ENCODE measurements around the gene PDCD11. TPM values are rescaled to one million over a fixed set of nuclear protein-coding genes. Genes with fewer than 3 reads are reported as not detected.

The PDCD11 gene
- total RNA-seq, 1 donor from 2014 or later = 38.7 TPM

- TF ChIP-seq CTCF (IDR thresholded peaks at IDR 0.05; ENCODE audit: insufficient read depth, low read length, severe bottlenecking) = no peak
- FAIRE-seq = no peak
- H3K4me3 ChIP-seq (ENCODE audit: low read depth, low read length) = no peak within 1 kb of the TSS
- no peaks in the 10 kb centered on the region for H3K36me3 ChIP-seq (ENCODE audit: control insufficient read depth, insufficient read depth, low read length)
- DNase-seq (ENCODE audit: low read depth) = no peak
- no peaks in the 10 kb centered on the region for H3K27me3 ChIP-seq (ENCODE audit: control insufficient read depth, insufficient read depth, low read length)
These were observed 62.3 kb downstream of the PDCD11 start, which contains the start of gene CALHM1 for GRCh38 chr10:103458720-103459119. Gene CALHM1, minus strand, starts transcription at chr10:103458900. Its CDS starts 149 bp downstream, at chr10:103458751.

GRCh38 chr10:103459615-103460014, 63.2 kb downstream of the PDCD11 start:
- FAIRE-seq (no peak), DNase-seq (ENCODE audit: low read depth) (no peak)
- no peaks in the 10 kb centered on the region for H3K36me3 ChIP-seq (ENCODE audit: control insufficient read depth, insufficient read depth, low read length)
- no peak overlapping the region for H3K4me3 ChIP-seq (ENCODE audit: low read depth, low read length)
- H3K27me3 ChIP-seq (ENCODE audit: control insufficient read depth, insufficient read depth, low read length) = no peaks in the 10 kb centered on the region
- TF ChIP-seq CTCF (IDR thresholded peaks at IDR 0.05; ENCODE audit: insufficient read depth, low read length, severe bottlenecking) = no peak

GRCh38 chr10:103463499-103463898, 67.1 kb downstream of the PDCD11 start:
- FAIRE-seq = no peak
- Histone ChIP-seq H3K4me3 (ENCODE audit: low read depth, low read length) (no peak overlapping the region), H3K27me3 (ENCODE audit: control insufficient read depth, insufficient read depth, low read length) (no peaks in the 10 kb centered on the region), H3K36me3 (ENCODE audit: control insufficient read depth, insufficient read depth, low read length) (no peaks in the 10 kb centered on the region)
- no peak for DNase-seq (ENCODE audit: low read depth)
- TF ChIP-seq CTCF (IDR thresholded peaks at IDR 0.05; ENCODE audit: insufficient read depth, low read length, severe bottlenecking) = no peak

- TF ChIP-seq CTCF (IDR thresholded peaks at IDR 0.05; ENCODE audit: insufficient read depth, low read length, severe bottlenecking) = no peak
- H3K36me3 ChIP-seq (ENCODE audit: control insufficient read depth, insufficient read depth, low read length) = no peaks in the 10 kb centered on the region
- FAIRE-seq (no peak), DNase-seq (ENCODE audit: low read depth) (no peak)
- H3K4me3 ChIP-seq (ENCODE audit: low read depth, low read length) = no peak overlapping the region
- H3K27me3 ChIP-seq (ENCODE audit: control insufficient read depth, insufficient read depth, low read length) = no peaks in the 10 kb centered on the region
These were observed 69.2 kb downstream of the PDCD11 start for GRCh38 chr10:103465411-103466179.

GRCh38 chr10:103466734-103467133, 70.3 kb downstream of the PDCD11 start:
- no peaks in the 10 kb centered on the region for H3K27me3 ChIP-seq (ENCODE audit: control insufficient read depth, insufficient read depth, low read length)
- FAIRE-seq (no peak), DNase-seq (ENCODE audit: low read depth) (no peak)
- TF ChIP-seq CTCF (IDR thresholded peaks at IDR 0.05; ENCODE audit: insufficient read depth, low read length, severe bottlenecking) = no peak
- H3K4me3 ChIP-seq (ENCODE audit: low read depth, low read length) = no peak overlapping the region
- H3K36me3 ChIP-seq (ENCODE audit: control insufficient read depth, insufficient read depth, low read length) = no peaks in the 10 kb centered on the region

GRCh38 chr10:103467406-103467805, 71.0 kb downstream of the PDCD11 start:
- TF ChIP-seq CTCF (IDR thresholded peaks at IDR 0.05; ENCODE audit: insufficient read depth, low read length, severe bottlenecking) = no peak
- no peak overlapping the region for H3K4me3 ChIP-seq (ENCODE audit: low read depth, low read length)
- FAIRE-seq (no peak), DNase-seq (ENCODE audit: low read depth) (no peak)
- no peaks in the 10 kb centered on the region for H3K36me3 ChIP-seq (ENCODE audit: control insufficient read depth, insufficient read depth, low read length)
- H3K27me3 ChIP-seq (ENCODE audit: control insufficient read depth, insufficient read depth, low read length) = no peaks in the 10 kb centered on the region

Measured in bronchial epithelial cell (primary cell).